MM.1S (cell line): ENCODE data around the gene DOCK4.

Experiments used
- EZH2 ChIP-seq: fragments of 300-600 bp; sonication (generic); optimal IDR thresholded peaks from 2 replicates; pipeline ENCODE3; 2017; ENCODE audit warnings: low read depth, mild to moderate bottlenecking, antibody characterized with exemption, low read length, mixed read lengths
- TF ChIP-seq, protein P1 (sequence below): fragments of 300-600 bp; sonication (generic); IDR thresholded peaks from 2 replicates; pipeline ENCODE4 v1.5.1; 2016; ENCODE audit warnings: antibody characterized with exemption, low read length, mixed read lengths

DNA sequence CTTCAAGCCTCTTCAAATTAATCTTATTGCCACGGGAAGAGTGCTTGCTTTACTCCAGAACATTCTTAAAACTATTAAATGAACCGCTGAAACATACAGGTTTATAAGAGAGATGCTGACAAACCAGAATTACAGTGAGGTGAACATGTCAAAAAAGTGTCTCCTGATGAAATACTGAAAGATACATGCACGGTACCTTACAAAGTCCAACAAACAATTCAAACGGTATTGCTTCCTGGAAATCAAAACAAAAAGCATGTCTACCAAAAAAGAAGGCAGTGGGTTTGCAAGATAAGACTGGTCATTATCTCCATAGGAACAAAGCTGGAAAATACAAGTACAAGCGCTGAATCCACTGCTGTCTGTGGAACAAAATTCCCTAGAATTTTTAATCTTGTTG lies 174.5 kb downstream of the DOCK4 start:
- TF ChIP-seq, protein P1, sequence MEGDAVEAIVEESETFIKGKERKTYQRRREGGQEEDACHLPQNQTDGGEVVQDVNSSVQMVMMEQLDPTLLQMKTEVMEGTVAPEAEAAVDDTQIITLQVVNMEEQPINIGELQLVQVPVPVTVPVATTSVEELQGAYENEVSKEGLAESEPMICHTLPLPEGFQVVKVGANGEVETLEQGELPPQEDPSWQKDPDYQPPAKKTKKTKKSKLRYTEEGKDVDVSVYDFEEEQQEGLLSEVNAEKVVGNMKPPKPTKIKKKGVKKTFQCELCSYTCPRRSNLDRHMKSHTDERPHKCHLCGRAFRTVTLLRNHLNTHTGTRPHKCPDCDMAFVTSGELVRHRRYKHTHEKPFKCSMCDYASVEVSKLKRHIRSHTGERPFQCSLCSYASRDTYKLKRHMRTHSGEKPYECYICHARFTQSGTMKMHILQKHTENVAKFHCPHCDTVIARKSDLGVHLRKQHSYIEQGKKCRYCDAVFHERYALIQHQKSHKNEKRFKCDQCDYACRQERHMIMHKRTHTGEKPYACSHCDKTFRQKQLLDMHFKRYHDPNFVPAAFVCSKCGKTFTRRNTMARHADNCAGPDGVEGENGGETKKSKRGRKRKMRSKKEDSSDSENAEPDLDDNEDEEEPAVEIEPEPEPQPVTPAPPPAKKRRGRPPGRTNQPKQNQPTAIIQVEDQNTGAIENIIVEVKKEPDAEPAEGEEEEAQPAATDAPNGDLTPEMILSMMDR = no peak
- no peak for TF ChIP-seq EZH2
